GM18868 (cell line): Measurements from ENCODE around the gene SMG7.
"Not testable (repeated sequence)": the region's sequence is repeated elsewhere in the genome, so short reads cannot be mapped to it uniquely, and the experiment has no call there.

Source experiments
- ATAC-seq: cut with Tn5 transposase; IDR thresholded peaks from one replicate; pipeline ENCODE4 v1.9.1; 2021; ENCODE audit warnings: mild to moderate bottlenecking, moderate library complexity; ENCODE audit not compliant: unreplicated experiment

The SMG7 gene, protein sequence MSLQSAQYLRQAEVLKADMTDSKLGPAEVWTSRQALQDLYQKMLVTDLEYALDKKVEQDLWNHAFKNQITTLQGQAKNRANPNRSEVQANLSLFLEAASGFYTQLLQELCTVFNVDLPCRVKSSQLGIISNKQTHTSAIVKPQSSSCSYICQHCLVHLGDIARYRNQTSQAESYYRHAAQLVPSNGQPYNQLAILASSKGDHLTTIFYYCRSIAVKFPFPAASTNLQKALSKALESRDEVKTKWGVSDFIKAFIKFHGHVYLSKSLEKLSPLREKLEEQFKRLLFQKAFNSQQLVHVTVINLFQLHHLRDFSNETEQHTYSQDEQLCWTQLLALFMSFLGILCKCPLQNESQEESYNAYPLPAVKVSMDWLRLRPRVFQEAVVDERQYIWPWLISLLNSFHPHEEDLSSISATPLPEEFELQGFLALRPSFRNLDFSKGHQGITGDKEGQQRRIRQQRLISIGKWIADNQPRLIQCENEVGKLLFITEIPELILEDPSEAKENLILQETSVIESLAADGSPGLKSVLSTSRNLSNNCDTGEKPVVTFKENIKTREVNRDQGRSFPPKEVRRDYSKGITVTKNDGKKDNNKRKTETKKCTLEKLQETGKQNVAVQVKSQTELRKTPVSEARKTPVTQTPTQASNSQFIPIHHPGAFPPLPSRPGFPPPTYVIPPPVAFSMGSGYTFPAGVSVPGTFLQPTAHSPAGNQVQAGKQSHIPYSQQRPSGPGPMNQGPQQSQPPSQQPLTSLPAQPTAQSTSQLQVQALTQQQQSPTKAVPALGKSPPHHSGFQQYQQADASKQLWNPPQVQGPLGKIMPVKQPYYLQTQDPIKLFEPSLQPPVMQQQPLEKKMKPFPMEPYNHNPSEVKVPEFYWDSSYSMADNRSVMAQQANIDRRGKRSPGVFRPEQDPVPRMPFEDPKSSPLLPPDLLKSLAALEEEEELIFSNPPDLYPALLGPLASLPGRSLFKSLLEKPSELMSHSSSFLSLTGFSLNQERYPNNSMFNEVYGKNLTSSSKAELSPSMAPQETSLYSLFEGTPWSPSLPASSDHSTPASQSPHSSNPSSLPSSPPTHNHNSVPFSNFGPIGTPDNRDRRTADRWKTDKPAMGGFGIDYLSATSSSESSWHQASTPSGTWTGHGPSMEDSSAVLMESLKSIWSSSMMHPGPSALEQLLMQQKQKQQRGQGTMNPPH

GRCh38 chr1:183472488-183473216 is at the start of gene SMG7:
TSS of gene SMG7 (plus strand) at chr1:183472499. CDS start at chr1:183472621, 122 bp downstream.
- ATAC-seq, result peak; percentile 9

GRCh38 chr1:183423541-183423940 is 48.8 kb upstream of the SMG7 start:
- no peak for ATAC-seq

DNA sequence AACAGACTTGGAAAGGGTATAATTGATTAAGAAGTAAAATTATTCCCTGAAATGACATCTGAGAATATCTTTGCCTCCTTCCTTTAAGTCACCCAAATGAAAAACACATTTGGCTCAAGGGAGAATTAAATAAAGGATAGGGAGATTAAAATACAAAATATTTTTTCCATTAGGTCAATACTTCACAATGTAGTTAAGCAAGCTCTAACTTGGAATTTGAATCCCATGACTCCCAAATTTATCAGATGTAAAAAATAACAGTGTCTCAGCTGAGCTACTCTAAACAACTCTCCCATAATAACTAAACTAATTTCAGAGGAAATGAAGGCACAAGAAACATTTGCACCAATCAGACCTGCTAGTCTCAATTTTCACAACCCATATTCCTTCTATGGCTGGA is 47.6 kb upstream of the SMG7 start:
- ATAC-seq, result no peak

- not testable (repeated sequence) for ATAC-seq
These were observed 44.7 kb upstream of the SMG7 start for GRCh38 chr1:183427591-183427990.

GRCh38 chr1:183431840-183432547 is 40.3 kb upstream of the SMG7 start:
- no peak for ATAC-seq

GRCh38 chr1:183432548-183432875 is 39.8 kb upstream of the SMG7 start:
- no peak for ATAC-seq

DNA sequence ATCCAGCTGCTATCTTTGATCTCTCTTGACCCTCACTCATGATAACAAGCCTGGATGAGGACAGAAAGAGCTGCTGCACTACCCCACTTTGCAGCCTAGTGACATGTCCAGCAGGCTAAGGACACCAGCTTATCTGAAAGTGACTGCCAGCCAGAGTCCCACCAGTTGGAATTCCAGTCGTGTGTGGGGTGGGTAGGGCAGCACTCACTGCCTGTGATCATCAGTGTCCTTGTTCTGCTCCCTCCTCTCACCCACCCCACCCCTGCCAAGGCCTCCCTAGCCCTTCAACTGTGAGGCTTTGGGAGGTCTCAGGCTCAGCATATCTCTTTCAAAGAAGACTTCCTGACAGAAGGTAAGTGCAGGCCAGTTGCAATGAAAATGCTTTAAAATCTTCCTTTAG is 38.6 kb upstream of the SMG7 start:
- ATAC-seq, result no peak

GRCh38 chr1:183435497-183435896 is 36.8 kb upstream of the SMG7 start:
- ATAC-seq, result no peak

DNA sequence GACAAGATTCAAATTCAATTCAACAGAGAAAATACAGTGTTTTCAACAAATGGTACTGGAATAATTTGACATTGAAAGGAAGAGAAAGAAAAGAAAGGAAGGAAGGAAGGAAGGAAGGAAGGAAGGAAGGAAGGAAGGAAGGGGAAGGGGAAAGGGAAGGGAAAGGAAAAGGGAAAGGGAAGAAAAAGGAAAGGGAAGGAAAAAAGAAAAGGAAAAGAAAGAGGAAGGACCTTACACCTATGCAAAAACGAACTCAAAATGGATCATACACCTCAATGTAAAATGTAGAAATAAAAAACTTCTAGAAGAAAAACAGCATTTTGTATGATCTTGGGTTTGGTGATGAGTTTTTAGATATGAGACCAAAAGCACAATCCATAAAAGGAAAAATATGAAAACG is 34.2 kb upstream of the SMG7 start:
- ATAC-seq, result no peak

- no peak for ATAC-seq
These were observed 29.3 kb upstream of the SMG7 start for GRCh38 chr1:183443011-183443410.

GRCh38 chr1:183443466-183443865 is 28.8 kb upstream of the SMG7 start:
- no peak for ATAC-seq

DNA sequence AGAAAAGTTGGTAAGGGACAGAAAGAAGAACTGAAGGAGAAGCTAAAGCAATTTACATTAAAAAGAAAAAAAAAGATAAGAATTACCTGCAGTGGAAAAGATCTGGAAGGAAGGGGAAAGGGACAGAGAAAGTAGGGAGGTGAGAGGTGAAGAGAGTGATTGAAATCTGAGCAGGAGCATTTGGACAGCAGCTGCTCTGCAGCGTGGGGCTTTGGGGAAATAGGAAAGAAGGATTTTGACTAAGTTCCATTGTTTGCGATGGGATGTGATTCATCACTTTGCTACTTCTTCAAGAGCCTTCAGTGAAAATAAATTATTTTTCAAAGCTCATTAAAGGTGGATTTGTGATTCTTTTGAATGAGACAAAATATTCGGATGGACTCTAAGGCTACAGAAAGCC is 28.1 kb upstream of the SMG7 start:
- no peak for ATAC-seq

DNA sequence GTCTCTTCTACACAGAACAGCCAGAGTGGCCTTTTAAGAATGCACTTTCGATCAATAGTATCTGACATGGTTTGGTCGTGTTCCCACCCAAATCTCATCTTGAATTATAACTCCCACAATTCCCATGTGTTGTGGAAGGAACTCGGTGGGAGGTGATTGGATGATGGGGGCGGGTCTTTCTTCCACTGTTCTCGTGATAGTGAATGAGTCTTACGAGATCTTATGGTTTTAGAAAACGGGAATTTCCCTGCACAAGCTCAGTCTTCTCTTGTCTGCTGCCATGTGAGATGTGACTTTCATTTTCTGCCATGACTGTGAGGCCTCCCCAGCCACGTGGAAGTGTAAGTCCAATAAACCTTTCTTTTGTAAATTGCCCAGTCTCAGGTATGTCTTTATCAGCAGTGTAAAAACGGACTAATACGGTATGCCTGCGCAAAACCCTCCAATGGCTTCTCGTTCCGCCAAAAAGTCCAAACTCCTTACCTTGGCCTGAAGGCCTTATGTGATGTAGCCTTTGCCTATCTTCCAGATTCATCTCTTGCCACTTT is 23.0 kb upstream of the SMG7 start:
- no peak for ATAC-seq

DNA sequence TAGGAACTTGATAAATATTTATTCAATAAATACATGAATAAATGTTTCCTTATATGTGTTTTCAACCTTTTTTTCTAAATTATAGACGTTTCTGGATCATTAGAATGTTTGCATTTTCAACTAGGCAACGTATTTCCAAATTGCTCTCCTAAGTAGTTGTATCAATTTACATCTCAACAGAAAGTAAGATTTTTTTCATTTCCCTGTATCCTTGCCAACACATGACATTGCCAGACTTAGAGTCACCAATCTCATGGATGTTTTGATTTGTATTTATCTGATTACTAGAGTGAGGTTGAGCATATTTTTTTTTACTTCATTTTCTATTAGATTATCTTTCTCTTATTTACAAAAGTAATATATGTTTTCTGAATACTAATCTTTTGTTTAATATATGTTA is 22.2 kb upstream of the SMG7 start:
- ATAC-seq, result no peak

DNA sequence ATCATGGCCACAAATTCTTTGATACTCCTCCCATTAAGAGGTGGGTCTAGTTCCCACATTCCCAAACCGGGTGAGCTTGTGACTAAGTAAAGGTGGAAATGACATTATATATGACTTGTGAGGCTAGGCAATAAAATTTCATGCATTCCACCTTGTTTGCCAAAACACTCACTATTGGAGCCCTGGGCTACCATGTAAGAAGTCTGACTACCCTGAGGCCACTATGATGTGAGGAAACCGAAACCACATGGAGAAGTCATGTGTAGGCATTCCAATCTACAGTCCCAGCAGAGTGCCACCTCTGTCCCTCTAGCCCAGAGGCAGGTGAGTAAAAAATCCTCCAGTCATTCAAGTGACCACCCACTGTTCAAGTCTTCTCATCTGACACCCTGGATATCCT is 17.9 kb upstream of the SMG7 start:
- ATAC-seq, result no peak

GRCh38 chr1:183456826-183457225 is 15.5 kb upstream of the SMG7 start:
- no peak for ATAC-seq

DNA sequence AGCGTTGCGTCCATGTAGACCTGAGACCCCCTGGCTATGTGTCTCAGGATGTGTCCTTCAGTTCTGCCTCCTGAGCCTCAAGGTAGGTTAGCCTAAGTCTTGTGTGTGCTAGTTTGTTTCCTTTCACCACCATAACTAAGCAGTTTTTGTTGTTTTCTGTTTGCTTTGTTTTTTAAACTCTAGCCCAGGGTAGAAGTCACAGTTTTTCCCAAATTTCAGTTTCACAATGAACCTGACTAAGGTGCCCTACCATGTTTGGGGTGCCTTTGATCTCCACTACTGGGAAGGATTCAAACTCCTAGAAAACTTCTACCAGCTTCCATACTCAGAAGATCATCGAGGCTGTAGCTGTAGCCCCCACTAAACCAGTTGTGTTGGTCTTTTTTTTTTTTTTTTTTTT is 14.8 kb upstream of the SMG7 start:
- no peak for ATAC-seq

- ATAC-seq, result no peak
These were observed 11.7 kb upstream of the SMG7 start for GRCh38 chr1:183460596-183460995.

DNA sequence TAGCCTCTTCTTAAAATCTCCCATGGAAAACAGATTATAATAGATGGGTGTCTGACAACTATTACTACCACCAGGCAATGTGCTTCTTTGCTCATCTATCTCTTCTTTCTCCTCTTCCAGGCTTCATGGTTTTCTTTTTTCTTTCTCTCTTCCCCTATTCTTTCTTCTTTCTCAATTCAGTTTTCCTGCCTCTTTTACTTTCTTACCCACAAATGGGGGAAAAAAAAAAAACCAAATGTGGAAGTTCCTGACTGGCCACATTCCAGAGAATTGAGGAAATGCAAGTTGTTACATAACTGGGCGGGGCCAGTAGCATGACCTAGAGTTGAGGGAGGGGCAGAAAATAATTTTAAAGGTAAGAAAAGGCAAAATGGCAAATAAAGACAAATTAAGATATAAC is 10.9 kb upstream of the SMG7 start:
- no peak for ATAC-seq

- no peak for ATAC-seq
These were observed 8.7 kb upstream of the SMG7 start for GRCh38 chr1:183463566-183463965.
